H1 (cell line): ENCODE results near the gene MORC1.

Experiments used
- FOSL1 ChIP-seq: IDR thresholded peaks from 2 replicates; pipeline ENCODE4 v1.6.1; 2011; ENCODE audit warnings: mild to moderate bottlenecking, low read depth, low read length, moderate library complexity; ENCODE audit not compliant: insufficient read depth
- RFX5 ChIP-seq: IDR thresholded peaks from 2 replicates; pipeline ENCODE4 v1.6.1; 2011; ENCODE audit warnings: low read depth, low read length, improper control_type of control experiment, borderline replicate concordance
- RXRA ChIP-seq: IDR thresholded peaks from 2 replicates; pipeline ENCODE4 v1.6.1; 2011; ENCODE audit warnings: low read depth, mild to moderate bottlenecking, low read length, moderate library complexity; ENCODE audit not compliant: insufficient read depth
- TAF1 ChIP-seq: IDR thresholded peaks from 2 replicates; pipeline ENCODE4 v1.6.1; 2011; ENCODE audit warnings: mild to moderate bottlenecking, low read depth, low read length
- TF ChIP-seq, protein P1 (sequence below), 3 experiments: IDR thresholded peaks; 1 replicate in 2 of 3; 2 replicates in 1 of 3; pipeline versions ENCODE4 v1.5.1 to v1.6.1; 2011; ENCODE audit warnings: low read length in 3 of 3, mild to moderate bottlenecking in 3 of 3, inconsistent platforms in 2 of 3, low read depth in 1 of 3, moderate library complexity in 1 of 3; ENCODE audit not compliant: insufficient read depth in 1 of 3; ENCODE audit errors: control extremely low read depth in 1 of 3
- TF ChIP-seq, protein P2 (sequence below): IDR thresholded peaks from 2 replicates; pipeline ENCODE4 v1.6.1; 2012; ENCODE audit warnings: inconsistent platforms

DNA sequence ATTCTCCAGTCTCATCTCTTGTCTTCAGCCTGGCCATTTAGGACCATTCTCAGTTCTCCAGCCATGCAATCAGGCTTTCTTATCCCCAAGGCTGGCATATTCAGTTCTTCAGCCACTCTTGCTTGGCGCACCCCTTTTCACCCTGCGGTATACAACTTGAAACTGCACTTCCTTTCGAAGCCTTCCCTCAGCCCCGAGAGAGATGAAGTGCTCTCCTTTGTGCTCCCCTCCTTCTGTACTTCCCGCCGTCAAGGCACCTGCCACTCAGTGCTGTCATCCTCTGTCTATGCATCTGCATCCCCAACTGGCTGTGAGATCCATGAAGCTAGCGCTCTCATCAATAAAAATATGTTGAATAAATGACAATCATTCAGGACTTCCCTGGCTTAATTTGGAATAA lies 45.7 kb downstream of the MORC1 start:
- no peak for TF ChIP-seq RXRA
- TF ChIP-seq, protein P1, sequence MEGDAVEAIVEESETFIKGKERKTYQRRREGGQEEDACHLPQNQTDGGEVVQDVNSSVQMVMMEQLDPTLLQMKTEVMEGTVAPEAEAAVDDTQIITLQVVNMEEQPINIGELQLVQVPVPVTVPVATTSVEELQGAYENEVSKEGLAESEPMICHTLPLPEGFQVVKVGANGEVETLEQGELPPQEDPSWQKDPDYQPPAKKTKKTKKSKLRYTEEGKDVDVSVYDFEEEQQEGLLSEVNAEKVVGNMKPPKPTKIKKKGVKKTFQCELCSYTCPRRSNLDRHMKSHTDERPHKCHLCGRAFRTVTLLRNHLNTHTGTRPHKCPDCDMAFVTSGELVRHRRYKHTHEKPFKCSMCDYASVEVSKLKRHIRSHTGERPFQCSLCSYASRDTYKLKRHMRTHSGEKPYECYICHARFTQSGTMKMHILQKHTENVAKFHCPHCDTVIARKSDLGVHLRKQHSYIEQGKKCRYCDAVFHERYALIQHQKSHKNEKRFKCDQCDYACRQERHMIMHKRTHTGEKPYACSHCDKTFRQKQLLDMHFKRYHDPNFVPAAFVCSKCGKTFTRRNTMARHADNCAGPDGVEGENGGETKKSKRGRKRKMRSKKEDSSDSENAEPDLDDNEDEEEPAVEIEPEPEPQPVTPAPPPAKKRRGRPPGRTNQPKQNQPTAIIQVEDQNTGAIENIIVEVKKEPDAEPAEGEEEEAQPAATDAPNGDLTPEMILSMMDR (IDR thresholded peaks at IDR 0.05; ENCODE audit: control extremely low read depth in 1 of 3, insufficient read depth in 1 of 3, low read depth in 1 of 3, low read length in 3 of 3): no peak
- no peak for TF ChIP-seq RFX5
- TF ChIP-seq, protein P2, sequence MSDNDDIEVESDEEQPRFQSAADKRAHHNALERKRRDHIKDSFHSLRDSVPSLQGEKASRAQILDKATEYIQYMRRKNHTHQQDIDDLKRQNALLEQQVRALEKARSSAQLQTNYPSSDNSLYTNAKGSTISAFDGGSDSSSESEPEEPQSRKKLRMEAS: no peak
- TF ChIP-seq TAF1: no peak
- no peak for TF ChIP-seq FOSL1
